Activated CD4-positive, alpha-beta T cell treated with anti-CD3 and anti-CD28 coated beads, Interleukin-10, Interleukin-2, amounts not matched to agents 100 ng/mL and 50 ng/mL, durations not matched to agents 16 hours and 8 hours (primary cell): ENCODE results near the gene GCN1.
"Not testable (repeated sequence)": the region's sequence is repeated elsewhere in the genome, so short reads cannot be mapped to it uniquely, and the experiment has no call there.

ENCODE experiments used
- DNase-seq: peaks from one replicate; pipeline ENCODE4 v3.0.0-alpha.2; 2020

The GCN1 gene, protein sequence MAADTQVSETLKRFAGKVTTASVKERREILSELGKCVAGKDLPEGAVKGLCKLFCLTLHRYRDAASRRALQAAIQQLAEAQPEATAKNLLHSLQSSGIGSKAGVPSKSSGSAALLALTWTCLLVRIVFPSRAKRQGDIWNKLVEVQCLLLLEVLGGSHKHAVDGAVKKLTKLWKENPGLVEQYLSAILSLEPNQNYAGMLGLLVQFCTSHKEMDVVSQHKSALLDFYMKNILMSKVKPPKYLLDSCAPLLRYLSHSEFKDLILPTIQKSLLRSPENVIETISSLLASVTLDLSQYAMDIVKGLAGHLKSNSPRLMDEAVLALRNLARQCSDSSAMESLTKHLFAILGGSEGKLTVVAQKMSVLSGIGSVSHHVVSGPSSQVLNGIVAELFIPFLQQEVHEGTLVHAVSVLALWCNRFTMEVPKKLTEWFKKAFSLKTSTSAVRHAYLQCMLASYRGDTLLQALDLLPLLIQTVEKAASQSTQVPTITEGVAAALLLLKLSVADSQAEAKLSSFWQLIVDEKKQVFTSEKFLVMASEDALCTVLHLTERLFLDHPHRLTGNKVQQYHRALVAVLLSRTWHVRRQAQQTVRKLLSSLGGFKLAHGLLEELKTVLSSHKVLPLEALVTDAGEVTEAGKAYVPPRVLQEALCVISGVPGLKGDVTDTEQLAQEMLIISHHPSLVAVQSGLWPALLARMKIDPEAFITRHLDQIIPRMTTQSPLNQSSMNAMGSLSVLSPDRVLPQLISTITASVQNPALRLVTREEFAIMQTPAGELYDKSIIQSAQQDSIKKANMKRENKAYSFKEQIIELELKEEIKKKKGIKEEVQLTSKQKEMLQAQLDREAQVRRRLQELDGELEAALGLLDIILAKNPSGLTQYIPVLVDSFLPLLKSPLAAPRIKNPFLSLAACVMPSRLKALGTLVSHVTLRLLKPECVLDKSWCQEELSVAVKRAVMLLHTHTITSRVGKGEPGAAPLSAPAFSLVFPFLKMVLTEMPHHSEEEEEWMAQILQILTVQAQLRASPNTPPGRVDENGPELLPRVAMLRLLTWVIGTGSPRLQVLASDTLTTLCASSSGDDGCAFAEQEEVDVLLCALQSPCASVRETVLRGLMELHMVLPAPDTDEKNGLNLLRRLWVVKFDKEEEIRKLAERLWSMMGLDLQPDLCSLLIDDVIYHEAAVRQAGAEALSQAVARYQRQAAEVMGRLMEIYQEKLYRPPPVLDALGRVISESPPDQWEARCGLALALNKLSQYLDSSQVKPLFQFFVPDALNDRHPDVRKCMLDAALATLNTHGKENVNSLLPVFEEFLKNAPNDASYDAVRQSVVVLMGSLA (N-terminal part only)

DNA sequence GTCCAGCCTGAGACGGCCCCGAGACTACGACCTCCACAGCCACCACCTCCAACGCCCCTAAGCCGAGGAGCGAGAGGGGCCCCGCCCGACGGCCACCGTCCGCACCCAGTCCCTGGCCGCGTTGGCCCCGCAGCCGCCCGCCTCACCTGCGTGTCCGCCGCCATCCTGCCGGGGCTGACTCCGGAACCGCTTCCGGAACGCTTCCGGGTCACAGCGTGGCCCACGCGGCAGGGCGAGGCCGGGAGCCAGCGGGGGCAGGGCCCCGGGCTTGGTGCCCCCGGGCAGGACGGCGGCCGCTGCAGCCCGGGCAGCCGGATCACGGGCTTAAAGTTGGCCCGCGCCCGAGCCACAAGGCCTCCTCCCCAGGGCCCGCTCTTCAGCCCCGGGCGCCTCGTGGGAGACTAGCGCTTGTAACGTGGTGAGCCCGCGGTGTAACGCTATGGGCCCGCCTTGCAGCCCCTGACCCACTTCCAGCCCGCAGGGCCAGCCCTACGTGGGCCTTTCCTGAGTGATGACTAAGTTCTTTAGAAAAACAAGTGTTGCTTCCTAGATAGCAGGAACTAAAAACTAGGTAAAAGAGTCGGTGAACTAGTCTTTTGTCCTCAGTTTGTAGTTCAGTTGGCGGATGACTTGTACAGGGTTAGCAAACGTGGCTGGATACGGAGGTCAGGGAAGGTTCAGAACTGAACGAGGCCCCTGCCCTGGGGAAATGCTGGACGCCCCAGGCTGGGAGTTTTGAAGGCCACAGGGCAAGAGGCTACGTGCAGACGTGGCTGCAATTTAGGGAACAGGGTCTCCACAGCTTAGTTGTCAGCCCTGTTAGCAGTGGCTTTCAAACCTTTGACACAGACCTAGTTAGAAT is at the start of gene GCN1:
Gene GCN1, minus strand, starts transcription at position 182 of the 862 bp plus-strand sequence. Its CDS starts 18 bp downstream, at position 164.
- DNase-seq = peak; percentile 94

DNA sequence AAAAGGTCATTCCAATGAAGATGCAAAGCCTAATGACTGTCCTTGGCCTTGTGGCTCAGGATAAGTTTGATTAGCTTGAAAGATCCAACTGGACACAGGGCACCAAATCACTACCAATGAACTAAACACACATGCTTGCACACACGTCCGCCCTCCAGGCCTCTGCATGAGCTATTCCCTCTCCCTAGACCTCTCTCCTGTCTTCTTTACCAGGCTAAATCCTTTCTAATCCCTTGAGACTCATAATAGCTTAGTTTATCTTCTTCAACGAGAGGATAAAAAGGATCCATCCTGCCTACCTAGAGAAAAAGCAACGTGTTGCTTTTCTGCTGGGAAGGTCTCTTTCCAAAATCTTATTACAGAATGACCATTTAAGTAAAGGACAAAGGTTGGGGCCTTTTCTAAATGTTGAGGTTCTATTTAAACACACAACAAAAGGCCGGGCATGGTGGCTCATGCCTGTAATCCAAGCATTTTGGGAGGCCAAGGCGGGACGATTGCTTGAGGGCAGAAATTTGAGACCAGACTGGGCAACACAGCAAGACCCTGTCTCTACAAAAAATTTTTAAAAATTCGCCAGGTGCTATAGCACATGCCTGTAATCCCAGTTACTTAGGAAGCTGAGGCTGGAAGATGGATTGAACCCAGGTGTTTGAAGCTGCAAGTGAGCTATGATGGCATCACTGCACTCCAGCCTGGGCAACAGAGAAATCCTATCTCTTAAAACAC is 48.6 kb upstream of the GCN1 start:
- no peak for DNase-seq

DNA sequence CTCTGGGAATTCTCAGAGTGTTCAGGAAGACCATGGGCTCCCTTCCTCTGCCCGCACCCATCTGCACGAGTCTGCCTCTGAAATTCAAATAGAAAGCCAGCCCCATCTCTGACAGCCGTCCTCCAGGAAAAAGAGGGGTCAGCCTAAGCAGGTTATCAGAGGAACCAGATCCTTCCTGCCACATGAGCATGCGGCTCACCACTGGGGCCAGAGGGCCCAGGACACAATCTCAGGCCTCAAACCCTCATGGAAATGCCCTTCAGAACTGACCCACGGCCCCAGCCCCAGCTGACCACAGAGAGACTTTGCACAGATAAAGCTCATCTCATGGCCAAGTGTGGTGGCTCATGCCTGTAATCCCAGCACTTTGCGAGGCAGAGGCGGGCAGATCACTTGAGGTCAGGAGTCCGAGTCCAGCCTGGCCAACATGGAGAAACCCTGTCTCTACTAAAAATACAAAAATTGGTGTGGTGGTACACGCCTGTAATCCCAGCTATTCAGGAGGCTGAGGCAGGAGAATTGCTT is 47.8 kb upstream of the GCN1 start:
- DNase-seq = no peak

DNA sequence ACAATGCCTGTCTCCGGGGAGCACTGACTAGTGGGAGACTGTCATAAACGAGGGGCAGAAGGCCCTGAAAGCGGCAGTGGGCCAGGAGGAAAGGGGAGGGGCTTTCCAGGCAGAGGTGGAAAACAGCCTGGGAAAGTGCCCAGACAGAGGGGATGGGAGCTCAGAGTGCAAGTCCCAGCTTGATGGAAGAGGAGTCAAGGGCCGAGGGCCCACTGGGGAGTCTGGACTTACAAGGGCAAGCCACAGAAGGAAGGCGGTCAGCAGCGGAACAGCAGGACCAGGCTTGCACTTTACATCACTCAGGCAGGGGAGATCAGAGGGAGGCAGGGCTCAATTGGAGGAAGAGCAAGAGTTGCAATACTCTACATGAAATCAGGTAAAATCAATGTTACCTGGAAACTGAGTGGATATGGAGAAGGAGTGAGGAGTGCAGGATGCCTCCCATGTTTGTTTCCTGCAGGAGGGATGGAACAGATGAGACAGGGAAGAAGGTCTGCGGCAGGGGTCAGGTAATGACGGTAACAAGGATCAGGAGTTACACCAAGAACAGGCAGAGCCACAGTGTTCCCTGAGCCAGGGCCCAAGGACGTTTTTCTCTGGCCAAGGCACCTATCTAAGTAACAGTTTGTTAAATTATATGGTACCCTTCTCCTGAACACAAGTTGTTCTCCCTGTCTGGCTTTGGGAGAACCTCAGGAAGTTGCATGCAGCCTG is 47.2 kb upstream of the GCN1 start:
- DNase-seq = no peak

DNA sequence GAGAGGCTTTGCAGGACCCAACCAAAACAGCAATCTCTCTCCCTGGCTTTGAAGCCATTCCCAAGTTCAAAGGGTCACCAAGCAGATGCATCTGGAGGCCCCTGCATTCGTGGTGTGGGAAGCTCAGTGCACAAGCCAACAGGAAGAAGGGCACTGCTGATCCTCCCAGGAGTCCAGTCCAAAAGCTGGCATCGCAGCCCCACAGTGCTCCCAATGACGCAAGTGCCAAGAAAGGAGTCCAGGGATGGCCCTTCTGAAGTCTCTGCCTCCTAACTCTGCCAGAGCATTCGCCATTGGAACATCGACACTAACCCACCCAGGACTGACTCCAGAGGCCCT is 45.9 kb upstream of the GCN1 start:
- no peak for DNase-seq

DNA sequence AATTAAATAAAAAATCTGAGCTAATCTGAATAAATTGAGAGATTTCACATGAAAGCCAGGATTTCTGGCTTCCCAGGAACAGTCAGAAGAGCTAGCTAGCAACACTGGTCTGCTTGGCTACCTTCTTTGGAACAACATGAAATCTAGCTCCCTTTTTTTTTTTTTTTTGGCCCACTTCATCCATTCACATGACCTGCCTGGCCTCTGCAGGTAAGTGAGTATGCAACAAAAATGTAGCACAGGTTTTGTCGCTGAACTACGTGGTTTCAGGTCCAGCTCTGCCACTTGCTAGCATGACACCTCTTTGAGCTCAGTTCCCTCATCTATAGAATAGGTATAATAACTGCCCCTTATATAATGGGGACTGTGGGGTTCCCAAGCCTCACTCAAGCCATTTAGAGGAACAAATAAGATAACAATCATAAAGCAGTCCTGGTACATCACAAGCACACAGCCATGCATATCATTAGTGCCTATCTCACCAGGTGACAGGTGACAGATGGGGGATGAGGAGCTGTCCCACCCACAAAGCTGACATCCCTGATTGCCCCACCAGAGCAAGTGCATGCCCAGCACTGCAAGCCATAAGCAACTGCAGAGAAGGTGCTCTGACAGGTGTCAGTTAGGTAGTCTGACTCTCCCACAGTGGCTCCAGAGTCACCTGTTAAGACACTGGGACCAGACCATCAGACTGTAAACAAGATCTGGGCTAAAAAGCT is 45.4 kb upstream of the GCN1 start:
- no peak for DNase-seq

DNA sequence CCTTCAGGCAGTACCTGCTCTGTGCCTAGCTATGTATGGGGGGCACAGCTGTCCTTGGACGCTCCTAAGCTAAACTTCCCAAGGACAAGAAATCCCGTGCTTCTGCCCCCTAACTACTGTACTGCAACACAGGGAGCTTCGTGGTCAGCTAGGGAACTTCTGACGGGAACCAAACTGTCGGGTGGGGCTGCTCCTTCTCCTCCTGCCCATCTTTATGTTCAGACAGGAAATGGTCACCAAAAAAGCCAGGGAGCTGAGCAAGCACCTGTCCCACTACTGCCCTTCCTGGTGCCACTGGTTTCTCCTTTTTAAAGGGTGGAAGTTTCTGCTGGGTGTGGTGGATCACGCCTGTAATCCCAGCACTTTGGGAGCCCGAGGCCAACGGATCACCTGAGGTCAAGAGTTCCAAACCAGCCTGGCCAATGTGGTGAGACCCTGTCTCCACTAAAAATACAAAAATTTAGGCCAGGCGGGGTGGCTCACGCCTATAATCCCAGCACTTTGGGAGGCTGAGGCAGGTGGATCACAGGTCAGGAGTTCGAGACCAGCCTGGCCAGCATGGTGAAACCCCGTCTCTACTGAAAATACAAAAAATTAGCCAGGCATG is 44.4 kb upstream of the GCN1 start:
- DNase-seq = no peak

DNA sequence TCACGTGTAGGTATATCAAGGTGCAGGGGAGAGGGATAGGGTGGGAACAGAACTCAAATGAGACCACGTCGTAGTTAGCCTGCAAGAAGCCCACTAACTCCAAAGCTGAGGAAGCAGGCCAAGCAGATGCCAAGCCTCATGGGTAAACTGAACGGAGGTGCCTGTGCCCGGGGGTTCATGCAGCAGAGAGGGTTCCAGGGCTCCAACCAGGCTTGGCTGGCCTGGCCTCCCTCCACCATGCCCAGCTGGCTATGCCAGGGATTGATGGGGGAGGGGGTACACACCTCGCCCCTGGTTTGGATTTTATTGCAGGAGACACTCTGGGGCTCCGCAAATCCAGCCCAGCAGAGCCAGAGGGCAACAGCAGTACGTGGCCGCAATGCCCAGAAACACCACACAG is 43.7 kb upstream of the GCN1 start:
- DNase-seq = no peak

DNA sequence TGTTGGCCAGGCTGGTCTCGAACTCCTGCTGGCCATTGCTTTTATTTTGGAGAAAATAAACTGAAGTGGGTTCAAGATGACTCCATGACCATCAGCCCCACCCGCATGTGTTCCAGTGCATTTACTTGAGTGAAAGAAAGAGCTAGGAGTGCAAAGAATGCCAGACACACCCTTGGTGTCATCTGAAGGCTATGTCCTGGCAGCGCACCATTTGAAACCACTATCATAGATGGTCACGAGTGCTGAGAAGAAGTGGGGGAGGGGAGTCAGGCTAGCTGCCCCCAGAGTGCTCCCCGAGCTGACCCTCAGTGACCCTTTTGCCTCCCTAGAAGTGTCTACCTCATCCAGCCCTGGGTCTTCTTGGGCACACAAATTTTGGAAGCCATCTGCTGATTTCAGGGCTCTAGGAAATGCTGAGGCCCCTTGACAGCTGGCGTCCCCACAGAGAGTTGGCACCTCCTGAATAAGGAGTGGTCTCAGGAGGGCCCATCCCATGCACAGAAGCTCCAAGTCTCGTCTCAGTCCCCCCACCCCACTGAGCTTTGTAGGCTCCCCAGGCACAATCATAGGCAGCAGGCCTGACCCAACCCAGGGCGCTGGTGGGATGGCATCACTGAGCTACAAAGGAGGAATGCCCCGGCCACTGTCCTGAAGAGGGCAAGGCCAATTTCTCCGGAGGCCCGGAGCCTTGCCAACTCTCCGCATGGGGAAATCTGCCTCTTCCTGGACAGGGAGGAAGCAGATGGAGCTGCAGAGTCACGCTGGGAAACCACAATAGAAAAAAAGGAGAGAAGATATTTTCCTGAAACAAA is 43.1 kb upstream of the GCN1 start:
- DNase-seq = no peak

DNA sequence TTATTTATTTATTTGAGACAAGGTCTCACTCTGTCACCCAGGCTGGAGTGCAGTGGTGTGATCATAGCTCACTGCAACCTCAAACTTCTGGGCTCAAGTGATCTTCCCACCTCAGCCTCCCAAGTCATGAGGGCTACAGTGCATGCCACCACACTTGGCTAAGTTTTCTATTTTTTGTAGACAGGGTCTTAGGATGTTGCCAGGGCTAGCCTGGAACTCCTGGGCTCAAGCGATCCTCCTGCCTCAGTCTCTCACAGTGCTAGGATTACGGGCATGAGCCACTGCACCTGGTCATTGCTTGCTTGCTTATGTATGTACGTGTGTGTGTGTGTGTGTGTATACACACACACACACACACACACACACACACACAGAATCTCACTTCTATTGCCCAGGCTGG is 42.3 kb upstream of the GCN1 start:
- DNase-seq = not testable (repeated sequence)

DNA sequence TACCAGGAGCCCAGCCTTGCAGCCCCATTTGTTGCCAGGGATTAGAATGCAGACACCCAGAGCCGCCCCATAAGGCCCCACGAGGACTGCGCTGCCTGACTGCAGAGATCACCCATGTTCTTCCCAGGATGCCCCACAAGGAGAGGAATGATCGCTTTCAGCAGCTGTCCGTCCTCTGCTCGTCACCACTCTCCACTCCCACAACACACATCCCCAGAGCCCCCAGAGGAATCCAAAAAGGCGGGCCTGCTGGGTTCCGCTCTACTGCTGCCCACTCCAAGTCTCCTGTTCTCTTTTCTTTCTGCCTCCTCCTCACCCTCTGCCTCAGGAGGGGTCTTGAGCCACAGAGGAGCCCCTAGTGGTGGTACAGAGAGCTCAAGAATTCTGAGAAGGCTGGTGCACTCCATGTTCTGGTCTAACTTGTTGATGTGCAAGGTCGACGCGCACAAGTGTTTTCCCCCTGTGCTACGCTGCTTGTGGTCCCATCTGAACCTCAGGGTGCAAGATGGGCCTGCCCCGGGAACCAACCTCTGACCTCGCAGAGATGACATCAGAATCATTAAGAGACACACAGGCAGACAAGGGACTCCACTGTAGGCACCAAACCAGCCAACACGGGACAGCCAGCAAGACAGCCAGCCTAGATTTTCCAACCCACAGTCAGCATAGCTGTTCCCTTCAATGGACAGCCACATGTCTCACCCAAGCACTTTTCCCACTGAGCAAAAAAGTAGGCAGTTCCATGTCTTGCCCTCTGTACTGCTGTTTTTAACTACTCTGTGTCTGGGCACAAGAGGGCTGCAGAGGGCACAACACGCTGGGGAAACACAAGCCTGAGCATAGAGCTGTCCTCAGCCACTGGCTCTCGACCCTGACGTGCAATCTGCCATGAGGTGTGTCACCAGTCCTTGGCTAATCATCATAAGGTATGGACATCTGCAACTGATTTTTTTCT is 41.1 kb upstream of the GCN1 start:
- DNase-seq = no peak

DNA sequence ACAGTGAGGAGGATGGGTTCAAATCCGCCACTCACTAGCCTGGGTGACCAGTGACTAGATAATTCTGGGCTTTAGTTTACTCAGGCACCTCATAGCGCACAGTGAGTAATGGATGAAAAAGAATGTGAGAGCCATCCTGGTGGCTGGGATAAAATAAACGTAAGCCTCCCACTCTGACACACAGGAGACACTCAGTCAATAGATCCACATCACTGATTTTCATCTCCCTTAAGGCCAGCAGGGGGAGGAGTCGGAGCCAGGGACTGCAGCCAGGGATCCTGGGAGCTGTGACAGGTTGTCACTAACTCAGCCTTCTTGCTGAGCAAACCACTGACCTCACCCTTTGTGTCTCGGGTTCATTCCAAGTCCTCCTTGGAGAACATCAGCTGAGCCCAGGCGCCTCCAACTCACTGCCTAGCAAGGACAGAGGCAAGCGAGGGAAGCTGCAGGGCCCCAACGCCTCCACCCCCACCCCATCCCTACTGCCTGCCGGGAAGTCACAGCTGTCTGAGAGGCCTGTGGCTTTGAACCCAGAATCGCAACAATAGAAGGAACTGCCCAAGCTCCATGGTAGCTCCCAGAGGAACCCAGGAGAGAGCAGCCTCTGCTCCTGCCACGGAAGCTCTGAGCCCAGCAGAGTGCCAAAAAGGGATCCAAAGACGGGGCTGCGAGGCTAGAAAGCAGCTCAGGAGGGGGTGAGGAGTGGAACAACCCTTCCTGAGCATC is 40.3 kb upstream of the GCN1 start:
- DNase-seq = no peak

DNA sequence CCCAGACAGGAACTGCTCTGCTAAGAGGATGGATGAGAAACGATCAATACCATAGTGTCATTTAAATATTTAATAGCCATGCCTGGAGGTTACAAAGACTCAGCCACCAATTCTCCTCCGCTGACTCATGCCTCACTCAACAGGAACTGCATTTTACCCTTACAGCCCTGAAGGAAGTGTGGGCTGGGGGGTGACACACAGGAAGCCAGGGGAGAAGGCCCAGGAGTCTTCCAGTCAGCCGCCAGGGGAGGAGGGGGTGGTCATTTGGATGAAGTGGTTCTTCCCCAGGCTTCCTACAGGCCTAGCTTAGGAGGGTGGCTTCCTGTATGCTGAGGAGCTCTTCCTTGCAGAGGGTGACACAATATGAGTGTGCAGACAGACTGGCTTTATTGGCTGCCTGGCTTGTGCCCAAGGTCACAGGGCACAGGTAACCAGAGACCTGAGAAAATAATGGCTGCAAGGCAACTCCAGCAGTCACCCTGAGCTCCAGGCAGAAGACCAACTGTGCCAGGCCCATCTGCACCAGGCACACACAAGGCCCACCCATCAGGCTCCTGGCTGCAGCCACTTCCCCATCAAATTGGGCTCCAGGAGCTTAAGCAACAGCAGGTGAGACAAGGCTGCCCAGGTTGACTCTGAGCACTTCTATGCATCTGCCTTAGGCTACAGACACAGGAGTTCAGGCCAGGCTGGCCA is 36.9 kb upstream of the GCN1 start:
- DNase-seq = peak; percentile 91

DNA sequence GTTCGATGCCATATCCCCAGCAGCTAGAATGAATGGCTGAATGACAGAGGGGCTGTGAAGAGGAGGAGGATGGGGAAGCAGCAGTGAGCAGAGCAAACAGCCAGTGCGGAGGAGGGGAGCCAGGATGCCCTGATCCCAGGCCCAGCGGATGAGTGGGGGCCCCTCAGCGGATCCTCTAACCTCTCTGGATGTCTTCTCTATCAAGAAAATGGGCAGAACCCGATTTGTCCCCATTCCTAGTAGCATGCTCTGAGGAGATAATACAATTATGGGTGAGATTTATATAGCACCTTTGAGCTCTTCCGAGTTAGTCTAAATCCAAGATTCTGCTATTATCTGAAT is 36.4 kb upstream of the GCN1 start:
- DNase-seq = no peak

DNA sequence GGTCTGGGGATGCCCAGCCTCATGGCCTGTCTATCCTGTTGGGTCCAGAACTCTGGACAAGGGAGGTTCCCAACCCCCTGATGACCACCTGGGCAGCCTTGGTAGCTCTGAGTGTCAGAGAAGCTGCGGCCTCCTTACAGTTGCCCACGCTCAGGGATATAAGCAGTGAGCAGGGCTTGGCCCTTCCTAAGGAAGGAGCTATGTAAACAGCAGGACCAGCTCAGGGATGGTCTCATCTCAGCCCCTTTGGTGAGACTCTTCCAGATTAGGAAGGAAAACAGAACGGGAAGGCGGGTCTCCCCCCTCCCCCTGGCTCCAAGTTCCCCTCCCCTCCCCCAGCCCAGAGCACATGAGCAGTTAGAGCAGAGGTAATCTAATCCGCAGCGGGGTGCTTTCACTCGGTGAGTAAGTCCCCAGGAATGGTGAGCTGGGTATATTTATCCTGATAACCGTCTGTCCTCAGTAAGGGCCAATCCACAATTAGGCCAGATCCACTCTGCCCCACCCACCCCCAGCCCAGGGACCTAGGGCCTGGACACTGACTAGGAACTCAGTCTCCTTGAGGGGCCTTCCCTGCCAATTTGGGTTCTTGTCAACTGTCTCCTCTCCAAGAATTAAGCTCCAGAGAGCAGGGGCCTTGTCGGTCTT is 35.9 kb upstream of the GCN1 start:
- no peak for DNase-seq
